C4-2B (cell line): ENCODE measurements around the gene TMEM60.

Experiments used
- ZFX ChIP-seq: fragments of 450-650 bp; IDR thresholded peaks from 2 replicates; pipeline ENCODE4 v1.6.1; 2017
- TF ChIP-seq, protein P1 (sequence below): fragments of 450-650 bp; conservative IDR thresholded peaks from 2 replicates; pipeline ENCODE4 v1.5.1; 2017; ENCODE audit warnings: mild to moderate bottlenecking

DNA sequence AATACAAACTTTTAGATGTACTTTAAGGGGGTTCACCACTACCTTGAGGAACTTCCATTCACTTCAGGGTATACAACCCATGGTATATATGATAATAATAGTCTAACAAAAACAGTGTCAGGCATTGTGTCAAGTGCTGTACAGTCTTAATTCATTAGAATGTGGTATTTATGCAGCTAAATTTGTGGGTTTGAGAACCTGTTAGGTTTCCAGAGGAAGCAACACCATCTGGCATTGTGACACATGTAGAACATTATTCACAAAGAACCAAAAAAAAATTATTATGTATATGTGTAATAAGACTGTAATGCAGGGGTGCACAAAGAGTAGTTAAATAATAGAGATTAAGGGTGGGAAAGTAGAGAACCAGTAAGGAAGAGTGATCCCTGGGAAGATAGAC, 26.3 kb downstream of the TMEM60 start:
- TF ChIP-seq, protein P1, sequence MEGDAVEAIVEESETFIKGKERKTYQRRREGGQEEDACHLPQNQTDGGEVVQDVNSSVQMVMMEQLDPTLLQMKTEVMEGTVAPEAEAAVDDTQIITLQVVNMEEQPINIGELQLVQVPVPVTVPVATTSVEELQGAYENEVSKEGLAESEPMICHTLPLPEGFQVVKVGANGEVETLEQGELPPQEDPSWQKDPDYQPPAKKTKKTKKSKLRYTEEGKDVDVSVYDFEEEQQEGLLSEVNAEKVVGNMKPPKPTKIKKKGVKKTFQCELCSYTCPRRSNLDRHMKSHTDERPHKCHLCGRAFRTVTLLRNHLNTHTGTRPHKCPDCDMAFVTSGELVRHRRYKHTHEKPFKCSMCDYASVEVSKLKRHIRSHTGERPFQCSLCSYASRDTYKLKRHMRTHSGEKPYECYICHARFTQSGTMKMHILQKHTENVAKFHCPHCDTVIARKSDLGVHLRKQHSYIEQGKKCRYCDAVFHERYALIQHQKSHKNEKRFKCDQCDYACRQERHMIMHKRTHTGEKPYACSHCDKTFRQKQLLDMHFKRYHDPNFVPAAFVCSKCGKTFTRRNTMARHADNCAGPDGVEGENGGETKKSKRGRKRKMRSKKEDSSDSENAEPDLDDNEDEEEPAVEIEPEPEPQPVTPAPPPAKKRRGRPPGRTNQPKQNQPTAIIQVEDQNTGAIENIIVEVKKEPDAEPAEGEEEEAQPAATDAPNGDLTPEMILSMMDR = no peak
- TF ChIP-seq ZFX = no peak
